Urinary bladder (tissue), 4 donors: Measurements from ENCODE around the gene SHANK3. TPM values are rescaled to one million over a fixed set of nuclear protein-coding genes. Genes with fewer than 3 reads are reported as not detected.

Experiments used
- DNase-seq: peaks from one replicate; pipeline ENCODE4 v3.0.0-alpha.2; 2015; ENCODE audit errors: extremely low spot score
- H3K27ac ChIP-seq: one replicate; pipeline ENCODE4 v1.5.1; 2013; ENCODE audit warnings: low read depth, mild to moderate bottlenecking, moderate library complexity
- H3K36me3 ChIP-seq: one replicate; pipeline ENCODE4 v1.6.1; 2013; ENCODE audit warnings: mild to moderate bottlenecking, moderate library complexity; ENCODE audit not compliant: insufficient read depth
- H3K4me1 ChIP-seq: one replicate; pipeline ENCODE4 v1.6.1; 2013; ENCODE audit warnings: mild to moderate bottlenecking, moderate library complexity; ENCODE audit not compliant: insufficient read depth
- H3K4me3 ChIP-seq: one replicate; pipeline ENCODE4 v1.5.1; 2013; ENCODE audit warnings: low read depth, low read length
- WGBS: extraction: QIAGEN DNeasy Blood & Tissue Kit; methylation state at CpG from one replicate; pipeline ENCODE4 v1.1.7; 2013; 5-methylcytosine and 5-hydroxymethylcytosine counted together
- polyA plus RNA-seq: library from polyadenylated mRNA; stranded (reverse); fragments of 200-250 nt; gene quantifications from one replicate; pipeline ENCODE4 v1.2.3, GENCODE V29; 2013
- total RNA-seq: library from RNA; depleted of rRNA; stranded (reverse); fragments of >200 nt; gene quantifications from one replicate; pipeline ENCODE4 v1.2.3, GENCODE V29; 2014
- donor health status: healthy with polysubstance abuse.
- donor health status: healthy.

Gene SHANK3
- total and polyA plus RNA-seq, 2 donors = 8.1 to 18.5 TPM

- 86% methylated on average over 18 of the region's 18 CpGs for WGBS
- Histone ChIP-seq H3K27ac (no peak overlapping the region), H3K36me3 (no peaks in the 10 kb centered on the region), H3K4me1 (no peaks in the 10 kb centered on the region), H3K4me3 (no peak overlapping the region)
- DNase-seq = no peak
Observed at GRCh38 chr22:50695421-50696250, 23.0 kb downstream of the SHANK3 start.

- 49% methylated on average over 21 of the region's 21 CpGs for WGBS
- Histone ChIP-seq H3K4me1 (no peaks in the 10 kb centered on the region), H3K4me3 (no peak overlapping the region), H3K36me3 (no peaks in the 10 kb centered on the region), H3K27ac (no peak overlapping the region)
- no peak for DNase-seq
Observed at GRCh38 chr22:50696251-50696798, 23.7 kb downstream of the SHANK3 start.

DNA sequence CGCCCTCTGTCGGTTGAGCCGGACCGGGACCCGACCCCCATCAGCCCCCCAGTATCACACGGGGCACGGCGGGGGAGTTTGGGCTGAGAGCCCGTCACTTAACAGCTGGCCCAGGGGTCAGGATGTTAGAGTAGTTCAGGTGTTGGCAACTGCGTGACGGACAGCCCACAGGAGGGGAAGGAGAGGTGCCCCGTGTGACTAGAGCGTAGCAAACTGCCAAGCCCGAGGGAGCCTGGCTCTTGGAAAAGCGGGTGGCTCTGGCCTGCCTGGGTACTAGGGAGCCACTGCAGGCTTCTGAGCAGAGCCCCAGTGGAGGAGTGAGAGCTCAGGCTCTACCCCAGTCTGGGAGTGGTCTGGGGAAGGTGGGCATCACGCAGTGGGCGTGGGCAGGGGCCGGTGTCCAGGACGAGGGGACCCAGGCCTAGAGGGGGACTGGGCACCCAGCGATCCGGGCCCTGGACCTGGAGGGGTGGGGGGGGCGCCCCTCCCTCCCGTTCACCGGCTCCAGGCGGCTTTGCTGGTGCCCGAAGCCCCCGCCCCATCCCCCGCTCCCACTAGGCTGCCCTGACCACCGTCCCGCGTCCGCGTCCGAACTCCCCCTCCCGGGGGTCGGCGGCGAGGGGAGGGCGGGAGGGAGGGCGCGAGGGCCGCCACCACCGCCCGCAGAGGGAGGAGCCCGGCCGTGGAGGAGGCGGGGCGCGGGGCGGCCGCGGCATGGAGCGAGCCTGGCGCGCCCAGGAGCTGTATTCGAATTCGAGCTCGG lies 24.4 kb downstream of the SHANK3 start:
- no peak overlapping the region for H3K27ac ChIP-seq
- 15% methylated on average over 52 of the region's 58 CpGs for WGBS

GRCh38 chr22:50697667-50698506 lies 25.3 kb downstream of the SHANK3 start:
- 30% methylated on average over 54 of the region's 54 CpGs for WGBS
- Histone ChIP-seq H3K36me3 (no peaks in the 10 kb centered on the region), H3K27ac (no peak overlapping the region), H3K4me3 (peak overlapping the region; percentile 58), H3K4me1 (no peaks in the 10 kb centered on the region)
- DNase-seq = no peak

More for the DNA sequence above, 24.4 kb downstream of the SHANK3 start:
- DNase-seq = no peak
- peak overlapping the region; percentile 58 for H3K4me3 ChIP-seq
- no peaks in the 10 kb centered on the region for H3K4me1 ChIP-seq
- H3K36me3 ChIP-seq = no peaks in the 10 kb centered on the region

DNA sequence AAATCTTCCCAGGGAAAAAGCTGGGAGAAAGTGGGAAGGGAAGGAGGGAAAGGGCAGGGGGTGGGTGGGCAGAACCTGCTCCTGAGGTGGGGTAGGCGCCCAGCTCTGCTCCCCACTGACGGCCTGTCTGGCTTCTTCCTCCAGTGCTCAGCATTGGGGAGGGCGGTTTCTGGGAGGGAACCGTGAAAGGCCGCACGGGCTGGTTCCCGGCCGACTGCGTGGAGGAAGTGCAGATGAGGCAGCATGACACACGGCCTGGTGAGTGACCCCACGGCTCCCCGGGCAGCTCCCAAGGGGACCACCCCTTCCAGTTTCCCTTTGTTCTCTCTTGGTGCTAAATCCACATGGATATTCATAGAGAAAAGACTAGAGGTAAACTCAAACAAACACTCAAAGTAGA lies 25.9 kb downstream of the SHANK3 start:
- WGBS = 74% methylated on average over 12 of the region's 12 CpGs
- H3K4me1 ChIP-seq = no peaks in the 10 kb centered on the region
- no peak overlapping the region for H3K27ac ChIP-seq
- no peak overlapping the region for H3K4me3 ChIP-seq
- no peaks in the 10 kb centered on the region for H3K36me3 ChIP-seq
- DNase-seq = no peak

- no peaks in the 10 kb centered on the region for H3K4me1 ChIP-seq
- no peaks in the 10 kb centered on the region for H3K36me3 ChIP-seq
- H3K4me3 ChIP-seq = no peak overlapping the region
- DNase-seq = no peak
- WGBS = 92% methylated on average over 15 of the region's 15 CpGs
- H3K27ac ChIP-seq = no peak overlapping the region
Observed at GRCh38 chr22:50699001-50699755, 26.6 kb downstream of the SHANK3 start.

- Histone ChIP-seq H3K4me3 (no peak overlapping the region), H3K4me1 (no peaks in the 10 kb centered on the region), H3K36me3 (no peaks in the 10 kb centered on the region), H3K27ac (no peak overlapping the region)
- 75% methylated on average over 15 of the region's 15 CpGs for WGBS
- no peak for DNase-seq
Observed at GRCh38 chr22:50699756-50700386, 27.2 kb downstream of the SHANK3 start.

GRCh38 chr22:50700387-50701075 lies 27.9 kb downstream of the SHANK3 start:
- no peaks in the 10 kb centered on the region for H3K4me1 ChIP-seq
- H3K4me3 ChIP-seq = no peak overlapping the region
- 86% methylated on average over 19 of the region's 19 CpGs for WGBS
- H3K36me3 ChIP-seq = no peaks in the 10 kb centered on the region
- DNase-seq = no peak
- no peak overlapping the region for H3K27ac ChIP-seq

GRCh38 chr22:50701076-50701419 lies 28.4 kb downstream of the SHANK3 start:
- H3K27ac ChIP-seq = no peak overlapping the region
- no peaks in the 10 kb centered on the region for H3K36me3 ChIP-seq
- H3K4me1 ChIP-seq = no peaks in the 10 kb centered on the region
- DNase-seq = no peak
- no peak overlapping the region for H3K4me3 ChIP-seq
- 86% methylated on average over 7 of the region's 7 CpGs for WGBS

DNA sequence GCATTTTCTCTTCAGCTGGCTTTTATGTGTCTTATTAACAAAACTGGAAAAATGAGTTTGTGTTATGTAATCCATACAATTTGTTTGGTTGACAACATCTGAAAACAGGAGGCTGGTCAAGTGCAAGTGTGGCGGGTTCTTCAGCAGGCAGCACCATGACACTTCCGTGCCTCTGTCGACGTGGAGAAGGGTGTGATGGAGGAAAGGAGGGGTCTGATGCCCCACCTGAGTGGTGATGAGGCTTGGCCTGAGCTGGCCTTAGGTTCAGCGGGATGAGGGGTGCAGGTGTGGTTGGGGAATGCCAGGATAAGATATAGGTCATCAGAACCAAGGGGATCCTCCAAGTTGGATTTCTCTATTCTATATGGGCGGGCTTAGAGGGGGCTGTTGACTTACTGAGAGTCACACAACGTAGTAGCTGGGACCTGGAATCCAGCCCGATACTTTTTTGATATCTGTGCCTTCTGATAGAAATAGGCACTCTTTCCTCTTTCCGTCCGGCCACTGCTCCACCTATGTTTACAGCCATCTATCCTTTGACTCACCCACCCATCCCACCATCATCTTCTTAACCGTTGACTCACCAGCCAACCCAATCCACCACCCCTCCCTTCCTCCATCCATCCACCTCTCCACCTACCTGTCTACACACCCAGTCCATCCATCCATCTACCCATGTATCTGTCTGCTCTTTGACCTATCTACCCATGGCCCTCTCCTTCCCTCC lies 29.0 kb downstream of the SHANK3 start:
- no peak overlapping the region for H3K4me3 ChIP-seq
- H3K4me1 ChIP-seq = no peaks in the 10 kb centered on the region
- 82% methylated on average over 11 of the region's 11 CpGs for WGBS
- H3K36me3 ChIP-seq = no peaks in the 10 kb centered on the region
- H3K27ac ChIP-seq = no peak overlapping the region
- DNase-seq = no peak

GRCh38 chr22:50702261-50702671 lies 29.6 kb downstream of the SHANK3 start:
- H3K27ac ChIP-seq = no peak overlapping the region
- DNase-seq = no peak
- H3K36me3 ChIP-seq = no peaks in the 10 kb centered on the region
- H3K4me1 ChIP-seq = no peaks in the 10 kb centered on the region
- 45% methylated on average over 7 of the region's 7 CpGs for WGBS
- H3K4me3 ChIP-seq = no peak overlapping the region
